ENCODE data around the gene OR51V1. TPM values are rescaled to one million over a fixed set of nuclear protein-coding genes. Genes with fewer than 3 reads are reported as not detected.

Gene OR51V1
- total RNA-seq, 2 donors from 2014 or later, result not detected

Other genes with a start within 250 kb of the OR51V1 start
- gene OR51A2, start 245.0 kb downstream of the OR51V1 start, total RNA-seq, result not detected
- not detected for gene OR51L1, start 205.8 kb downstream of the OR51V1 start, total RNA-seq
- not detected for gene OR52J3, start 154.2 kb downstream of the OR51V1 start, total RNA-seq
- not detected for gene OR52E2, start 141.1 kb downstream of the OR51V1 start, total RNA-seq
- not detected for gene OR52E1, start 131.1 kb downstream of the OR51V1 start, total RNA-seq
- gene OR52A5, start 62.3 kb downstream of the OR51V1 start, total RNA-seq, result not detected
- not detected for gene OR52A1, start 45.9 kb downstream of the OR51V1 start, total RNA-seq
- gene HBB, start 26.4 kb upstream of the OR51V1 start, total RNA-seq, result 1 to 10 TPM in 1 of 2 donors, not detected in 1; 1.3 TPM
- 1 to 10 TPM in 1 of 2 donors, not detected in 1; 1.0 TPM for gene HBD, start 33.8 kb upstream of the OR51V1 start, total RNA-seq
- not detected for gene HBG1, start 49.2 kb upstream of the OR51V1 start, total RNA-seq
- 1 to 10 TPM in 1 of 2 donors, not detected in 1; 1.7 TPM for gene HBG2, start 54.1 kb upstream of the OR51V1 start, total RNA-seq
- not detected for gene HBE1, start 69.3 kb upstream of the OR51V1 start, total RNA-seq
- not detected for gene OR51B4, start 101.3 kb upstream of the OR51V1 start, total RNA-seq
- gene OR51B2, start 123.6 kb upstream of the OR51V1 start, total RNA-seq, result not detected
- under 1 TPM in 1 of 2 donors, not detected in 1; 0.40 TPM for gene OR51B5, start 142.8 kb upstream of the OR51V1 start, total RNA-seq
- not detected for gene OR51B6, start 150.8 kb upstream of the OR51V1 start, total RNA-seq
- not detected for gene OR51M1, start 183.1 kb upstream of the OR51V1 start, total RNA-seq
- gene OR51Q1, start 221.4 kb upstream of the OR51V1 start, total RNA-seq, result not detected
- not detected for gene OR51I1, start 240.8 kb upstream of the OR51V1 start, total RNA-seq
- not detected for gene OR51I2, start 248.6 kb upstream of the OR51V1 start, total RNA-seq